Activated T-cell treated with anti-CD3 and anti-CD28 coated beads, Interleukin-2, amount 50 U/mL, for 72 hours (primary cell): ENCODE data around the gene TIMMDC1. TPM values are rescaled to one million over a fixed set of nuclear protein-coding genes. Genes with fewer than 3 reads are reported as not detected.

ENCODE experiments used
- ATAC-seq, 2 donors: fragments of 150-1000 bp; cut with Tn5 transposase; replicated peaks in 1 of 2; 2 replicates each; pipeline ENCODE4 v1.10.0; 2021; ENCODE audit warnings: moderate library complexity in 2 of 2, mild to moderate bottlenecking in 1 of 2
- DNase-seq, 2 donors: peaks; one replicate each; pipeline ENCODE4 v3.0.0; 2021 to 2022; ENCODE audit warnings: mixed read lengths in 1 of 2
- H3K27ac Mint-ChIP-seq: one replicate; pipeline ENCODE4 v1.8.0; 2022; ENCODE audit warnings: mild to moderate bottlenecking, moderate library complexity, mixed read lengths
- H3K27me3 Mint-ChIP-seq: one replicate; pipeline ENCODE4 v1.8.0; 2022; ENCODE audit warnings: low read depth, mixed read lengths
- H3K36me3 Mint-ChIP-seq, 2 donors: one replicate each; pipeline ENCODE4 v1.8.0; 2022; ENCODE audit warnings: mixed read lengths in 2 of 2, mild to moderate bottlenecking in 1 of 2; ENCODE audit not compliant: insufficient read depth in 2 of 2
- H3K4me1 Mint-ChIP-seq: one replicate; pipeline ENCODE4 v1.8.0; 2022; ENCODE audit warnings: low read depth, mixed read lengths
- H3K4me3 Mint-ChIP-seq, 2 donors: one replicate each; pipeline ENCODE4 v1.8.0; 2022; ENCODE audit warnings: mild to moderate bottlenecking in 2 of 2, mixed read lengths in 2 of 2, moderate library complexity in 2 of 2
- H3K9me3 Mint-ChIP-seq, 2 donors: one replicate each; pipeline ENCODE4 v1.8.0; 2022; ENCODE audit warnings: mixed read lengths in 2 of 2
- total RNA-seq, 2 donors: library from RNA; stranded (reverse); gene quantifications; one replicate each; pipeline ENCODE4 v1.2.3, GENCODE V29; 2022

TIMMDC1 gene, protein sequence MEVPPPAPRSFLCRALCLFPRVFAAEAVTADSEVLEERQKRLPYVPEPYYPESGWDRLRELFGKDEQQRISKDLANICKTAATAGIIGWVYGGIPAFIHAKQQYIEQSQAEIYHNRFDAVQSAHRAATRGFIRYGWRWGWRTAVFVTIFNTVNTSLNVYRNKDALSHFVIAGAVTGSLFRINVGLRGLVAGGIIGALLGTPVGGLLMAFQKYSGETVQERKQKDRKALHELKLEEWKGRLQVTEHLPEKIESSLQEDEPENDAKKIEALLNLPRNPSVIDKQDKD
- 10 to 100 TPM; 89.6 to 89.9 TPM for total RNA-seq

DNA sequence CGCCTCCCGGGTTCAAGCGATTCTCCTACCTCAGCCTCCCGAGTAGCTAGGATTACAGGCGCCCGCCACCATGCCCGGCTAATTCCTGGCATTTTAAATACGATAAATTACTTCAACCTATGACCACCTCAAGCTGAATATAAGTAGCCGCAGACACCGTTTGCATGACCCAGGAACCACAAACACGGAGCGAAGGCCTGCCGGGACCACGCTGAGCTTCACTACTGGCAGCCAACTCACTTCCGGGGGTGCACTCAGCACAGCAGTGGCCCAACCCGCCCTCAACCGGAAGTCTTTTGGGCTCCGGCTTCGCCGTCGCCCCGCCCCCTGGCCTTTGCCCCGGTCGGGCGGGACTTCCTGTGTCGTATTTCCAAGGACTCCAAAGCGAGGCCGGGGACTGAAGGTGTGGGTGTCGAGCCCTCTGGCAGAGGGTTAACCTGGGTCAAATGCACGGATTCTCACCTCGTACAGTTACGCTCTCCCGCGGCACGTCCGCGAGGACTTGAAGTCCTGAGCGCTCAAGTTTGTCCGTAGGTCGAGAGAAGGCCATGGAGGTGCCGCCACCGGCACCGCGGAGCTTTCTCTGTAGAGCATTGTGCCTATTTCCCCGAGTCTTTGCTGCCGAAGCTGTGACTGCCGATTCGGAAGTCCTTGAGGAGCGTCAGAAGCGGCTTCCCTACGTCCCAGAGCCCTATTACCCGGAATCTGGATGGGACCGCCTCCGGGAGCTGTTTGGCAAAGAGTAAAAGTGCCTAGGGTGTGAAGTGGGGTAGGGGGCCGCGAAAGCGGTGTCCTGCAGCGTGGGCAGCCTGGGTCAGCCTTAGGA is at the start of gene TIMMDC1:
TIMMDC1 (plus strand) TSS at position 362 of the 826 bp plus-strand sequence; CDS start at position 549, 187 bp downstream.
- ATAC-seq (peak; percentile 99 to 100), DNase-seq (peak; percentile 97 to 98)
- H3K36me3 Mint-ChIP-seq, result peaks cover 4 to 11% of the 10 kb centered on the region in 2 donors
- H3K4me1 Mint-ChIP-seq, result peaks cover 45% of the 10 kb centered on the region
- H3K9me3 Mint-ChIP-seq, result no peaks in the 10 kb centered on the region
- H3K27ac Mint-ChIP-seq, result peak within 1 kb of the TSS; percentile 99
- no peaks in the 10 kb centered on the region for H3K27me3 Mint-ChIP-seq
- H3K4me3 Mint-ChIP-seq, result peak within 1 kb of the TSS; percentile 100

DNA sequence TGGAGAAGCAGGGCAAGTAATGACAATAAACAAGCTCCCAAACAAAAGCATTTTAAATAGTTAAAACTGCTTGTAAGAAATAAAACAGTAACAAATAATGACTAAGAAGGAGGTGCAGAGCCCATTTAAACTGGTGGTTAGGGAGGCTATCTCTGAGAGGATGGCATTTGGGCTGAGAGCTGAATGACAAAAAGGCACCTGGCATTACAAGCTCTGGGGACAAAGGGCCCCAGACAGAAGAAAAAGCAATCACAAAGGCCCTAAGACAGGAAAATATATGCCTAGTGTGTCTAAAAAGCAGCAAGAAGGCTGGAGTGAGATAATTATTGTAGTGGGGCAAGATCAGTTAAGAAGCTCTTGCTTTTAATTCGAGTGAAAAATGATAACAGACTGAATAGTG is 44.5 kb upstream of the TIMMDC1 start:
- Mint-ChIP-seq H3K36me3 (peaks cover 13 to 29% of the 10 kb centered on the region in 2 donors), H3K27ac (peak overlapping the region; percentile 83), H3K27me3 (no peaks in the 10 kb centered on the region), H3K9me3 (no peaks in the 10 kb centered on the region), H3K4me3 (no peak overlapping the region), H3K4me1 (peaks cover 8% of the 10 kb centered on the region)
- DNase-seq (no peak), ATAC-seq (no peak)

DNA sequence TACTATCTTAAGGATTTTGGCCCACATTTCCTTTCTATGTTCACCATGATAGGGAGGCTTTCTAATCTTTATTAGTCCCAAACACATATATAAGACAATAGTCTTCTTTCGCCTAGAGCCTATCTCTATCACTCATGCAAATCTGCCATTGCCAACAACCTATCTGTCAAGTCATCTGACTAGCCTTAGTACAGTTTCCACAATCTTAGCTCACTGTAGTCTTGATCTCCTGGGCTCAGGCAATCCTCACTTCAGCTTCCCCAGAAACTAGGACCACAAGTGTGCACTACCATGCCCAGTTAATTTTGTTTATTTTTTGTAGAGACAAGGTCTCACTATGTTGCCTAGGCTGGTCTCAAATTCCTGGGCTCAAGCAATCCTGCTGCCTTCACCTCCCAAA is 41.9 kb upstream of the TIMMDC1 start:
- Mint-ChIP-seq H3K4me3 (no peak overlapping the region), H3K9me3 (no peaks in the 10 kb centered on the region), H3K36me3 (peaks cover 17 to 29% of the 10 kb centered on the region in 2 donors), H3K27me3 (no peaks in the 10 kb centered on the region), H3K27ac (no peak overlapping the region), H3K4me1 (peaks cover 32% of the 10 kb centered on the region)
- DNase-seq (no peak), ATAC-seq (no peak)

DNA sequence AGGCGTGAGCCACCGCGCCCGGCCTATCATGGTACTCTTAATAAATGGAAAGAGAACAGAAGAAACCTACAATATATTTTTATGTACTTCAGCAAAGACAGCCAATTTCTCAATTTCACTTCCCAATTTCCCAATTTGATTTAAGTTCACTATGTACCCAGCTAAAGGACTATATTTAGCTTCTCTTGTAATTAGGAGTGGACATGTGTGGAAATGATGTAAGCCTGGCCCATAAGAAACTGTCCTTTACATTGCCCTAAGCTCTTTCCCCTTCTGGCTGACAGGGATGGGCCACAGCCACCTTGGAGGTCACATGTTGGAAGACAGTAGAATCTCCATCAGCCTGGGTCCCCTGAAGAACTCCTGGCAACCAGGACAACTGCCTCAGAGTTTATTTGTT is 41.1 kb upstream of the TIMMDC1 start:
- H3K27me3 Mint-ChIP-seq, result no peaks in the 10 kb centered on the region
- no peak overlapping the region for H3K27ac Mint-ChIP-seq
- ATAC-seq, result no peak
- no peaks in the 10 kb centered on the region for H3K9me3 Mint-ChIP-seq
- H3K4me1 Mint-ChIP-seq, result peaks cover 40% of the 10 kb centered on the region
- no peak for DNase-seq
- H3K4me3 Mint-ChIP-seq, result no peak overlapping the region
- peaks cover 19 to 28% of the 10 kb centered on the region in 2 donors for H3K36me3 Mint-ChIP-seq

DNA sequence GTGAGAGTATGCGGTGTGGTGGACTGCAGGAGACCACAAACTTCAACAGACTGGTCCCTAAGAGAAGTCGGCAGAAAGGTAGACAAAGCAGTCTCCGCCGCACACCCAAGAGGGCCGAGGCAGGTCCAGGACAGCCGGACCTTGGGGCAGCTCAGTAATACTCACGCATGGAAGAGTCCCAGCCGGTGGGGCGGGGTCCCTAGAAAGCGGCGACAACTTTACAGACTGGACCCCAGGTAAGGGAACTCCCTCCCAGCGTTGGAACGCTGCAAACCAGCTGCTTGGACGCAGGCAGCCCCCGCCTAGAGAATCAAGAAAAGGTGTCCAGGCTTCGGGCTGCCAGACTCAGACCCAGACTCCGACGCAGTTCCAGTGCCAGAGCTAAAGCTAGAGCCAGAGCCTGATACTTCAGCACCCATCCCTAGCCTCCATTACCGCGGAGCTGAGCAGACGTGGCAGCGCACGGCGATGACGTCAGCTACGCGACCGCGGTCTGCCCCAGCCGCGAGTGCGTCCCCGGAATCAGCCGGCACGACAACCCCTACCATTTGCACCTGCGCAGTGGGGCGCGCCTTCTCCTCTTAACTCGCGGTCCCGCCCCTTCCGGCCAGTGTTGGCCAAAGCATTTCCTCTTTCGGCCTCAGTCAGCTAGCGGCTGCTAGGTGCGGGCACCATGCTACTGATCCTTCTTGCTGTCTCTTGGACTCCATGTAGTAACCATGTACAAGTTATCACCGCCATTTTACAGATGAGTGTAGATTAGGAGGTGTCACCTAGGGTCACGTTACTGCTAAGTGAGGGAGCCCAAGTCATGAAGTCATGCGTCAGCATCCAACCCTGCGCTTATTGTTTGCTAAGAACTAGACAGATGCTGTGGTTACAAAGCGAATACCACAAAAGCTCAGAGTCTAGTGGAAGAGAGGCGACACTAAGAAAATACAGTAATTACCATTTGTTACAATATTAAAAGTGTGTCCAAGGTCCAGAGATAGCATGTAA is 34.9 kb upstream of the TIMMDC1 start, which contains the start of gene TMEM39A:
TMEM39A (minus strand) TSS at position 445 of the 999 bp plus-strand sequence. CDS start 1,541 bp downstream, outside the sequence.
- Mint-ChIP-seq H3K4me3 (peak within 1 kb of the TSS; percentile 77 to 98), H3K9me3 (no peaks in the 10 kb centered on the region), H3K4me1 (peaks cover 59% of the 10 kb centered on the region), H3K27me3 (no peaks in the 10 kb centered on the region), H3K27ac (peak within 1 kb of the TSS; percentile 99), H3K36me3 (peaks cover 18 to 20% of the 10 kb centered on the region in 2 donors)
- ATAC-seq, result peak; percentile 95
- DNase-seq, result peak; percentile 99

DNA sequence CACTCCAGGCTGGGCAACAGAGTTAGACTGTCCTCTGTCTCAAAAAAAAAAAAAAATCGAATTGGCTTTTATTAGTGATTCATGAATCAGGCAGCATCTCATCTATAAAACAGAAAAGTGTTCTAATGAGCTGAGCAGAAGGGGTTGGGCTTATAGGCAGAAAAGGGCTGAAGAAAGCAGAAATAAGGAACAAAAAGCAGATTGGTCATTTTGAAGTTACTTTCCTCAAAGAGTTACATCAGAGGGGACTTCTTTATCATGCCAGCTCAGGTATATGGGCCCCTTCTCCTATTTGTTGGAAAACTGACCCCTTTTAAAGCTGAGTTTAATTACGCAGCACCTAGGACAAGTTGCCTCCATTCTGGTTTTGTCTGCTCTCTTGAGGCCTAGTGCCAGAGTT is 30.3 kb upstream of the TIMMDC1 start:
- no peaks in the 10 kb centered on the region for H3K9me3 Mint-ChIP-seq
- DNase-seq (no peak), ATAC-seq (no peak)
- H3K4me1 Mint-ChIP-seq, result peaks cover 49% of the 10 kb centered on the region
- peak overlapping the region; percentile 98 for H3K27ac Mint-ChIP-seq
- peak overlapping the region; percentile 89 to 93 for H3K4me3 Mint-ChIP-seq
- peaks cover 15 to 25% of the 10 kb centered on the region in 2 donors for H3K36me3 Mint-ChIP-seq
- H3K27me3 Mint-ChIP-seq, result no peaks in the 10 kb centered on the region

DNA sequence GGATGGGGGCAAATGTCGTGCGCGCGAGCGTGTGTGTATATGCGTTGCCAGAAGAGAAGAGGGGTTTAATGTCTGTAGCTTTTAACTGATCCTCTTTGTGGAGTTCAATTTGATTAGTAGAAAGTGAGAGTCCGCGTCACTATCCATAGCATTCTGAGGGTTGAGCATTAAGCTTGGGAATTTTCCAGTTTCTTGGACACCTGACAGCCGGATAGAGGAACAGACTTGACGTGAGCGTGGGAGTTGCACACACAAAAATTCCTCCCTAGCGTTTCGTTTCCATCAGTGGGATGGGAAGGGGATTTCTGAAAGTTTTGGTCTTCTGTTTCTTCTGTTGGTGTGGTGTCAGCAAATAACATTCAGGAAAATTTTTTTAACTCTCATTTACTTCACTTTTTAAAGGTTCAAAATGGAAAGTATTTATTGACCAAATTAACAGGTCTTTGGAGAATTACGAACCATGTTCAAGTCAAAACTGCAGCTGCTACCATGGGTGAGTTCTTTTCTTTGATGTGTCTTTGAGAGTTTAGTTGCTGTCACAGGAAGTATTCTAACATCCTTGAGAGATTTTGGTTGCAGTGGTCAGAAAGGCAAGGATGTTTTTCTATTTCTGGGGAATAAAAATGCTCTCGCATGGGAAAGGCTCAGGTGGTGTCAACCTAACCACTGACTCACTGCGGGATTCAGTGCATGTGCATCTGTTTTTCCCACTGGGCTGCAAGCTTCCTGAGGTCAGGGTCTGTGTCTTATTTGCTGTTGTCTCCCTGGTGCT is 28.7 kb upstream of the TIMMDC1 start:
- DNase-seq (no peak), ATAC-seq (peak in 1 of 2 donors; percentile 39)
- peaks cover 37% of the 10 kb centered on the region for H3K4me1 Mint-ChIP-seq
- H3K27ac Mint-ChIP-seq, result peak overlapping the region; percentile 94
- H3K9me3 Mint-ChIP-seq, result no peaks in the 10 kb centered on the region
- peaks cover 7 to 18% of the 10 kb centered on the region in 2 donors for H3K36me3 Mint-ChIP-seq
- H3K27me3 Mint-ChIP-seq, result no peaks in the 10 kb centered on the region
- peak overlapping the region; percentile 89 to 93 for H3K4me3 Mint-ChIP-seq

DNA sequence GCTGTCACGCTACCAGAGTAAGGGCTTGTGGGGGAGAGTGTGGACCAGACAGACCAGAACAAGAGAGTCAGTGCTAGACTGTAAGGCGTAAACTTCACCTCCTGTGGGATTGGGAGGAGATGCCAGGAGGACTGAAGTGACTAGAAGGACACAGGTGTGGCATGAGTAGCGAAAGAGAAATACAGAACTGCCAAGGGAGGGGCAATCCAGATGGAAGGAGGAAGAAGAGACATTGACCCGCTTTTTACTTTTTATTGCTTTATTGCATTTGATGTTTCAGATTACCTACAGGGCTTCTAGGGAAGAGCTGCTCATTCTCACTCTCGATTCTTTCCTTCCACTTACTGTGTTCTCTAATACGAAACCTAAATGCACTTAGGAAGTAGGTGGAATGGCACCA is 27.5 kb upstream of the TIMMDC1 start:
- H3K27me3 Mint-ChIP-seq, result no peaks in the 10 kb centered on the region
- no peaks in the 10 kb centered on the region for H3K9me3 Mint-ChIP-seq
- H3K4me3 Mint-ChIP-seq, result peak overlapping the region; percentile 89 to 93
- no peak for DNase-seq
- no peak for ATAC-seq
- H3K4me1 Mint-ChIP-seq, result peaks cover 36% of the 10 kb centered on the region
- H3K27ac Mint-ChIP-seq, result peak overlapping the region; percentile 64
- H3K36me3 Mint-ChIP-seq, result peaks cover 9 to 21% of the 10 kb centered on the region in 2 donors

DNA sequence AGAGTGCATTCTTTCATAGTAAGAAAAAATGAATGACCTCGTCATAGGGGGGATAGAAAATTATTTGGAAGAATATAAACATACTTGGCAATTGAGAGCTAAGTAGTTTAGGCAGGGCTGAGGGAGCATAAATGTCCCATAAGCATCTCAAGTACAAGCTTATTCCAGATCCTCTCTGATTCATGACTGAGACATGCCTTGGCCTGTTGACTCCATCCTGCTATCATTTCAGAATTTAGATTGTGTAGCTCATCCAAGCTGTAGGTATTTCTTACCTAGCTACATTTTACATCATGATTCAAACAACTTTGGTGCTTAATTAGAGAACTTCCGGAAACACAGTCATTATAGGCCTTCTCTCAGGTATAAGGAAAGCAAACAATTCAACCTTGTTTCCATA is 17.3 kb upstream of the TIMMDC1 start:
- peak overlapping the region; percentile 56 for H3K27ac Mint-ChIP-seq
- peaks cover 6% of the 10 kb centered on the region for H3K4me1 Mint-ChIP-seq
- H3K27me3 Mint-ChIP-seq, result no peaks in the 10 kb centered on the region
- no peaks in the 10 kb centered on the region for H3K9me3 Mint-ChIP-seq
- H3K36me3 Mint-ChIP-seq, result peaks cover 2 to 11% of the 10 kb centered on the region in 2 donors
- H3K4me3 Mint-ChIP-seq, result no peak overlapping the region
- DNase-seq (no peak), ATAC-seq (no peak)

DNA sequence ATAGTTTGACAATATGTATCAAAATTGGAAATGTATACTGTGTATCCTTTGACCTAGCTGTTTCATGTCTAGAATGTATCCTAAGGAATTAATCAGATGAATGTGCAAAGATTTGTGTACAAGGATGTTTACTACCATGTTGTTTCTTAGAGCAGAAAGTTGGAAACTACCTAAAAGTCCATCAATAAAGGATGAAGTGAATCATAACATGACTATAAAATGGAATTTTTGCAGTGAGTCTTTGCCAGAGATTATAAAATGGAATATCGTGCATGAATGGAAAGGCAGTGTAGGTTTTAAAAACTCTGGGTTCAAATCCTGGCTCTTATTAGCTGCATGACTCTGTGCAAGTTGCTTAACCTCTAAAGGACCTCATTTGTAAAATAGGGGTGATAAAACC is 15.2 kb upstream of the TIMMDC1 start:
- Mint-ChIP-seq H3K4me1 (peaks cover 6% of the 10 kb centered on the region), H3K36me3 (peaks cover 0 to 15% of the 10 kb centered on the region in 2 donors), H3K27me3 (no peaks in the 10 kb centered on the region), H3K9me3 (no peaks in the 10 kb centered on the region), H3K4me3 (no peak overlapping the region), H3K27ac (peak overlapping the region; percentile 61)
- DNase-seq, result no peak
- no peak for ATAC-seq

DNA sequence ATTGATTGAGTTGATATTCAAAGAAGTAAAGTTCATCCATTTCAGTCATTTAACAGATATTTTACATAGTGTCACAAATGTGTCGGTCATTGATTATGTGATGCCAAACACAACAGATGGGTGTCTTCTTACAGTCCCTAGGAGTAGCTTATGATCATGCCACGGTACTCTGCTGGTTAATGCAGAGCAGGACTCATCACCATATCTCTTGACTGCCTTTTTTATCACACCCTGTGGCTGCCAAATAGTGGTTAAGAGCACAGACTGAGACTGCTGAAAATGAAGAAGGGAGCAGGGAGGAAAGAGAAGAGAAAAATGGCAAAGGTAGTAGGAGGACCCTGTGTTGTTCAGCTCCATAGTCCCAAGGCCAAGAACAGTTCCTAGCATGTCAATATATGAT is 12.8 kb upstream of the TIMMDC1 start:
- Mint-ChIP-seq H3K4me3 (no peak overlapping the region), H3K27me3 (no peaks in the 10 kb centered on the region), H3K4me1 (peaks cover 6% of the 10 kb centered on the region), H3K9me3 (no peaks in the 10 kb centered on the region), H3K27ac (peak overlapping the region; percentile 17), H3K36me3 (peaks cover 0 to 15% of the 10 kb centered on the region in 2 donors)
- DNase-seq (no peak), ATAC-seq (no peak)

DNA sequence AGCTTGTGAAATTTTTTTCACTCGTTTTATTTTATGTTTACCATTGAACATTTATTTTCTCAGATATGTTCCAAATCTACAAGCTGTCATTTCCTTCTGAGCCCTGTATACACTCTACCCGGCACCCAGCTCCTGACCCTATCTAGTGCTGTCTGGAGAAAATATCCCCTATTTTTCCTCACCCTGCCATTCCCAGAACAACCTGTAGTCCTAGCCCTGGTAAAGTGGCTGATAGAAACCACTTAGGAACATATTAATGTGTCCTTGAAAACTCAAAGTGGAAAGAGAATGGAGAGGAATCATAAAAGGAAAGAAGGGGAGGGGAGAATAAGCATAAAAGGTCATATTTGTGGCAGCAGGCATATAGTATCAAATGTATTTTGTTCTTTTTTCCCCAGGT is 8.2 kb upstream of the TIMMDC1 start:
- DNase-seq, result no peak
- peak overlapping the region; percentile 66 for H3K27ac Mint-ChIP-seq
- no peaks in the 10 kb centered on the region for H3K27me3 Mint-ChIP-seq
- H3K9me3 Mint-ChIP-seq, result no peaks in the 10 kb centered on the region
- H3K4me3 Mint-ChIP-seq, result no peak overlapping the region
- H3K36me3 Mint-ChIP-seq, result peaks cover 1 to 33% of the 10 kb centered on the region in 2 donors
- ATAC-seq, result no peak
- peaks cover 21% of the 10 kb centered on the region for H3K4me1 Mint-ChIP-seq
